Measurements from ENCODE around the gene LRRC55.

GRCh38 chr11:57150454-57150917, 31.3 kb upstream of the LRRC55 start:
- TF ChIP-seq CTCF (conservative IDR thresholded peaks at IDR 0.05): no peak
- TF ChIP-seq ZFX (IDR thresholded peaks at IDR 0.05): no peak
